Neutrophil (primary cell): Measurements from ENCODE around the gene SCGB3A2.

ENCODE experiments used
- H3K27ac ChIP-seq: fragments of 200-600 bp; sonication (generic); 2 replicates; pipeline ENCODE4 v1.5.1; 2016; ENCODE audit warnings: mild to moderate bottlenecking, moderate library complexity
- H3K27me3 ChIP-seq: fragments of 200-600 bp; sonication (generic); 2 replicates; pipeline ENCODE4 v1.6.0; 2016; ENCODE audit warnings: mild to moderate bottlenecking
- H3K36me3 ChIP-seq: fragments of 200-600 bp; sonication (generic); 2 replicates; pipeline ENCODE4 v1.5.1; 2017
- H3K4me1 ChIP-seq, 2 experiments: fragments of 200-600 bp in 1 of 2; sonication (generic) in 1 of 2; 1 replicate in 1 of 2; 2 replicates in 1 of 2; pipeline versions ENCODE4 v1.5.1 to v1.6.1; 2013 to 2016; ENCODE audit warnings: low read depth in 1 of 2, low read length in 1 of 2, mild to moderate bottlenecking in 1 of 2, moderate library complexity in 1 of 2; ENCODE audit not compliant: control insufficient read depth in 1 of 2, insufficient read depth in 1 of 2
- H3K4me3 ChIP-seq, 2 experiments: fragments of 200-600 bp in 1 of 2; sonication (generic) in 1 of 2; 1 replicate in 1 of 2; 2 replicates in 1 of 2; pipeline ENCODE4 v1.5.1; 2013 to 2016; ENCODE audit warnings: low read depth in 1 of 2, low read length in 1 of 2, mild to moderate bottlenecking in 1 of 2, moderate library complexity in 1 of 2
- H3K9me3 ChIP-seq: fragments of 200-600 bp; sonication (generic); 2 replicates; pipeline ENCODE4 v1.5.1; 2016
- CTCF ChIP-seq: fragments of 200-600 bp; sonication (generic); IDR thresholded peaks from 2 replicates; pipeline ENCODE4 v1.5.1; 2016; ENCODE audit warnings: antibody characterized with exemption

Gene SCGB3A2

GRCh38 chr5:147836439-147836838, 42.1 kb upstream of the SCGB3A2 start:
- H3K27me3 ChIP-seq = no peaks in the 10 kb centered on the region
- no peaks in the 10 kb centered on the region for H3K4me1 ChIP-seq

GRCh38 chr5:147842869-147843268, 35.6 kb upstream of the SCGB3A2 start:
- Histone ChIP-seq H3K27me3 (no peaks in the 10 kb centered on the region), H3K4me1 (no peaks in the 10 kb centered on the region), H3K27ac (no peak overlapping the region), H3K9me3 (no peaks in the 10 kb centered on the region), H3K36me3 (no peaks in the 10 kb centered on the region), H3K4me3 (no peak overlapping the region)
- TF ChIP-seq CTCF = no peak

More at GRCh38 chr5:147836439-147836838, 42.1 kb upstream of the SCGB3A2 start:
- no peak for TF ChIP-seq CTCF
- no peaks in the 10 kb centered on the region for H3K36me3 ChIP-seq
- H3K4me3 ChIP-seq = no peak overlapping the region
- H3K27ac ChIP-seq = no peak overlapping the region
- no peaks in the 10 kb centered on the region for H3K9me3 ChIP-seq

- Histone ChIP-seq H3K4me3 (no peak overlapping the region), H3K27me3 (no peaks in the 10 kb centered on the region), H3K9me3 (no peaks in the 10 kb centered on the region), H3K27ac (no peak overlapping the region), H3K36me3 (no peaks in the 10 kb centered on the region), H3K4me1 (no peaks in the 10 kb centered on the region)
- no peak for TF ChIP-seq CTCF
Measured at GRCh38 chr5:147844846-147845245, 33.7 kb upstream of the SCGB3A2 start.

GRCh38 chr5:147845618-147846017, 32.9 kb upstream of the SCGB3A2 start:
- no peak for TF ChIP-seq CTCF
- H3K36me3 ChIP-seq = no peaks in the 10 kb centered on the region

GRCh38 chr5:147849226-147849625, 29.3 kb upstream of the SCGB3A2 start:
- H3K27ac ChIP-seq = no peak overlapping the region
- no peaks in the 10 kb centered on the region for H3K36me3 ChIP-seq
- TF ChIP-seq CTCF = no peak
- H3K4me3 ChIP-seq = no peak overlapping the region
- H3K9me3 ChIP-seq = no peaks in the 10 kb centered on the region
- no peaks in the 10 kb centered on the region for H3K27me3 ChIP-seq
- H3K4me1 ChIP-seq = no peaks in the 10 kb centered on the region

More at GRCh38 chr5:147845618-147846017, 32.9 kb upstream of the SCGB3A2 start:
- no peaks in the 10 kb centered on the region for H3K4me1 ChIP-seq
- no peaks in the 10 kb centered on the region for H3K9me3 ChIP-seq
- H3K4me3 ChIP-seq = no peak overlapping the region
- no peaks in the 10 kb centered on the region for H3K27me3 ChIP-seq
- H3K27ac ChIP-seq = no peak overlapping the region

GRCh38 chr5:147851578-147851977, 26.9 kb upstream of the SCGB3A2 start:
- Histone ChIP-seq H3K36me3 (no peaks in the 10 kb centered on the region), H3K27me3 (no peaks in the 10 kb centered on the region), H3K9me3 (no peaks in the 10 kb centered on the region), H3K4me3 (no peak overlapping the region), H3K4me1 (no peaks in the 10 kb centered on the region), H3K27ac (no peak overlapping the region)
- TF ChIP-seq CTCF = no peak
